Activated CD8-positive, alpha-beta memory T cell treated with anti-CD3 and anti-CD28 coated beads for 48 hours (primary cell): Measurements from ENCODE around the gene PRKAG3.
"Not testable (repeated sequence)": the region's sequence is repeated elsewhere in the genome, so short reads cannot be mapped to it uniquely, and the experiment has no call there.

Experiments used
- DNase-seq, 3 experiments: peaks; one replicate each; pipeline ENCODE4 v3.0.0-alpha.2; 2020; ENCODE audit warnings: low read depth in 2 of 3, low spot score in 2 of 3

Gene PRKAG3

DNA sequence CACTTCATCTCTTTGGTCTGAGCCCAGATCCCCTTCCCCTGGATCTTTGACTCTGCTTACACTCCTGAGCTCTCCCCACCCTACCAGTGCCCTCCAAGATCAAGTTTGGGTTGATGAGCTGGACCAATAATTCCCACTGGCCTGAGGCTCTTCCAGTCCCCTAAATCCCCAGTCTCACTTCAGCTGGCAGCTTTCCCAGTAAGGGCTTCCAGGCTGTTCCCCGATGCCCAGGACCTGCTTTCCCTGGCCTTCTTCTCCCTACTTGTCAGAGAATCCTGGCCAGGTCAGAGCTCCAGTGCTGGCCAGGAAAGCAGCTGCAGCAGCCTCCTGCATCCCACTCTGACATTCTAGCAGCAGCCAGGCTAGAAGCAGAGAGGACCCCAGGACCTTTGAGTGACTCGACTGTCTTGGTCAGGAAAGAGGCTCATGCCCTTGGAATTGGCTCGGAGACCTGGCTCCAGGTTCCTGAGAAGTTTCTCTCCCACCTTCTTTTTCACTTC lies 31.5 kb upstream of the PRKAG3 start:
- no peak for DNase-seq

GRCh38 chr2:218861645-218862318 lies 30.2 kb upstream of the PRKAG3 start:
- DNase-seq, result no peak

DNA sequence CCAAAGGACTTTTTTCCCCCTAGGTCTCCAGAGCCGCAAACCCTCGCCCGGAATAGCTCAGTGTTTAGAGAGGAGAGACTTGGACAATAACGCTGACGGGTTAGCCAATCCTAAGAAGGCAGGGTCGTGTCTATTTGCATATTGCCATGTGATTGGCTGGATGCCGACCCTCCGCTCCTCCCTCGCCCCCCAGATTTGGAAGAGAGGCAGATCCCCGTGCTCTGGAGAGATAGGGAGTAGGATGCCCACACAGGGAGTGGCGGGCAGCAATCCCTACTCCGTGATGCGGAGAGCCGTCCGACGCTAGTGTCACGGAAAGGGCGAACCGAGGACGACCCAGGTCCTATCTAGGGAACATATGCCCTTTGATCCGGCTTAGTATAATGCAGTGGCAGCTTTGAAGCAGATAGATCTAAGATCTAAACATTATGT lies 29.4 kb upstream of the PRKAG3 start:
- no peak for DNase-seq

DNA sequence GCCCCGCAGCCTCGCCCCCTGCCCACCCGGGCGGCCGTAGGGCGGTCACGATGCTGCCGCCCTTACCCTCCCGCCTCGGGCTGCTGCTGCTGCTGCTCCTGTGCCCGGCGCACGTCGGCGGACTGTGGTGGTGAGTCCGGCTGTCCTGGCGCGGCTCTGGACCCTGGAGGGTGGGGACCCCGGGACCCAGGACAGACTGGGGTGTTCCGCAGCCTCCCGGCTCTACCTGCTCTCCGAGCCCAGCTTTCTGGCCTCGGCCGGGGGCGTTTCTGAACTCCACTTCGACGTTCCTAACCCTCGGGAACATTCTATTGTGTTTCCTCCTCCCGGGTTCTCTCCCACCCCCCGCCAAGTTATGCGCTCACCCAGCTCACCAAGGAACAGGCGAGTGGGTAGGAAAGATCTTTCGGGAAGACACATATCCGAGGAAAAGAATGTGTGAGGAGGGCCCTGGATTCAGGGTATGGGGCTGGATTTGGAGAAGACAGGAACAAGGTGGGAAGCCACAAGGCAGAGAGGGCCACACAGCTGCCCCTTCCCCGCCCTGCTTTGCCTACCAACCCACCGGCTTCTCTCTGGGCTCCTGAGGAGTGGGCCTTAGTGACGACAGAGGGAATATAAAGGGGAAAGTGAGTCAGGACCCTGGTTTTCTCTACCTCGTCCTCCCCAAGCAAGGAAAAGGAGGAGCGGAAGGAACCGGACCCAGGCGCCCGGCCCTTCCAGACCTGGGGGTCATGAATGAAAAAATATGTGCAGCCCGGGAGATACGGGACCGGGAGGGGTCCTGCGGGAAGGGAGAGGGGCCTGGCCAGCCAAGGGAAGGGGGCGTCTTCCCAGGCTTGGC lies 28.6 kb upstream of the PRKAG3 start:
- DNase-seq, result no peak

DNA sequence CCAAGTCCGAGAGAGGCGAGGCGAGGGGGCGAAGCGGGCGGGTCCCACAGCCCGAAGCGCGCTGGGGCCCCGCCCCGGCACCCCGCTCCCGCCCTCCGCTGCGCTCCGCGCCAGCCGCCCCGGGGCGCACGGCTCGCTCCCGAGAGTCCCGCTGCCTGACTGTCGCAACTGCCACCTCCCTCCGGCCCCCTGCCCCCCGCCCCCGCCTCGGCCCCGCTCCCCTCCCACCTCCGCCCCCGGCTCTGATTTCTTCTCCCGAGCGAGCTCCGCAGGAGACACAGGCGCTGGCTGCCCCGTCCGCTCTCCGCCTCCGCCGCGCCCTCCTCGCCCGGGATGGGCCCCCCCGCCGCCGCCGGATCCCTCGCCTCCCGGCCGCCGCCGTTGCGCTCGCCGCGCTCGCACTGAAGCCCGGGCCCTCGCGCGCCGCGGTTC lies 28.0 kb upstream of the PRKAG3 start, which contains the start of gene WNT6:
Gene WNT6 (plus strand): TSS at position 250 of the 432 bp plus-strand sequence. CDS start 233 bp downstream, outside the sequence.
- no peak for DNase-seq

DNA sequence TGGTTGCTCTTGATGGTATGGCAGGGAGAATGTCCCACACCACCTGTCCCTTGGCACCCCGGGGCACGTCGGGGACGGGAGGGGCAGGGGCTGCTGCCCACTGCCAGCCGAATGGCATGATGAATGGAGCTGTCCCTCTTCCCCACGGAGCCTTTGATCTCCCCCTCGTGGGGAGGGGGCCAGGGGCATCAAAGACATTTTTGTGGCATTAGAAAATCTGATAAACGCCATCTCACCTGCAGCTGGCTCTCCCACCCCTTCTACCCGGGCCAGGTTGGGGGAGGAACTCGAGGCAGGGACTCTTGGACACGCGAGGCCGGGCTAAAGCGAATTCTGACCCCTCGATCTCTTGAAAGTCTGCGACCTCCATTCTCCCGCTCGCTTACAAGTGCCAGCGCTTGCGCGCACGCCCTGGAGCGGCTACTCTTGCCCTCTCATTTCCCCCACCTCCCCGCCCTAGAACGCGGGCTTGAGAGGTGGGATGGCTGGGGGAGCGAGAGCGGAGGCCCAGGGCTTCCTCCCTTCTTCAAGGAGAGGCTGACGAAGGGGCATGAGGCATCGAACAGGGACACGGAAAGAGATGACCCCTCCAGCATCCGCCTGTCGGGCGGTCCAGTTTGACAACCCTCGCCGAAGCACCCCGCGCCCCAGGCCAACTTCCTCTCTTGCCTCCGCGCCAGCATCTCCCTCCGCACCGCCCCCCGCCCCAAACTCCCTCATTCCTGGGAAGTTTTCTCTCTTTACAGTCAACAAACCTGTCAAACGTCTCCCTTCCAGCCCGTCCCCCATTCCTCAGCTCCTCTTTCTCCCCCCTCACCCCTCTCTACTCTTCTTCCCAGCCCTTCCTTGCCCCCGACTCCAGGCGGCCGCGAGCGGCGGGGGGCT lies 27.3 kb upstream of the PRKAG3 start:
- DNase-seq, result no peak

- DNase-seq, result no peak
Measured at GRCh38 chr2:218858138-218858445, 26.5 kb upstream of the PRKAG3 start.

- DNase-seq, result no peak
Measured at GRCh38 chr2:218857371-218858137, 26.0 kb upstream of the PRKAG3 start.

DNA sequence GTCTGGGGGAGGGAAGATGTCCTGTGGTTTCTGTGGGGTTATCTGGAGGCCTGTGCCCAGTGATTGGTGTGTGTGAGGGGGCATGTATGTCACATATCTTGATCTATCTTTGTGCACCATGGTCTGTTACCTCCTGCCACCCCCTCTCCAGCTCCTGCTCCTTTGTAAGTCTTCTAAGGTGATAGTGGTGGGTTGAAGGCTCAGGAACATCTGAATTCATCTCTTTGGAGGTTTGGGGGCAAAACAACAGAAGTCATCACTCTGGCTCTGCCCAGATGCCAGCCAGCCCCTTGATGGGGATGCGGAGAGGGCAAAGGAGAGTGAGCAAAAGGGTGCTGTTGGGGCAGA lies 25.3 kb upstream of the PRKAG3 start:
- no peak for DNase-seq

DNA sequence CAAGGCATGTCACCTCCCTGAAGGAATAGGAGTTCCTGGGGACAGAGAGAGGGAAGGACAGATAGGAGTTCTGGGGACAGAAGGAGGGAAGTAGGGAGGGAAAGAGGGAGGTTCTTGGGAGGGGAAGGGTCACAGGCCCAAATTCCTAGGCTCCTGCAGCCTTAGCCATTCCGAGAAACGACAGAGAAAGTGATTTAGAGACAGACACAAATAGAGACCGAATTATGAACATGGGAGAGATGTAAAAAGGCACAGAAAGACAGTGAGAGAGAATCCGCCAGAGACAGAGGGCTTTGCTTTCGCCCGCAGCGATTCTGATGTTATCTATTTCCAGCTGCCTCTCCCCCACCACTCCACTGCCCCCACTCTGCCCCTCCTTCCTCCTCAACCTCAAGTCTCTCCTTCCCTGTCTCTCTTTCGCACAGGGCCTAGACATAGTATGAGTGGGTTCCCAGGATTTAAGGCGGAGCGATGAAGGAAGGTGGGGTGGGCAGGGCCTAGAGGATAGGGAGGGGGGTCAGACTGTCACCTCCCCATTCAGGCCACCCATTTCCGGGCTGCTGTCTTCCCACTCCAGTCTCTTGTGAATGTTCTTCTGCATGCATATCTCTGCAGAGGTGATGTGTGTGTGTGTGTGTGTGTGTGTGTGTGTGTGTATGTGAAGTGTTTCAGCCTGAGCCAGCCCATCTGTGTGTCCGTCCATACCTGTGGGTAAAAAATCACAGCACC lies 24.7 kb upstream of the PRKAG3 start:
- no peak for DNase-seq

DNA sequence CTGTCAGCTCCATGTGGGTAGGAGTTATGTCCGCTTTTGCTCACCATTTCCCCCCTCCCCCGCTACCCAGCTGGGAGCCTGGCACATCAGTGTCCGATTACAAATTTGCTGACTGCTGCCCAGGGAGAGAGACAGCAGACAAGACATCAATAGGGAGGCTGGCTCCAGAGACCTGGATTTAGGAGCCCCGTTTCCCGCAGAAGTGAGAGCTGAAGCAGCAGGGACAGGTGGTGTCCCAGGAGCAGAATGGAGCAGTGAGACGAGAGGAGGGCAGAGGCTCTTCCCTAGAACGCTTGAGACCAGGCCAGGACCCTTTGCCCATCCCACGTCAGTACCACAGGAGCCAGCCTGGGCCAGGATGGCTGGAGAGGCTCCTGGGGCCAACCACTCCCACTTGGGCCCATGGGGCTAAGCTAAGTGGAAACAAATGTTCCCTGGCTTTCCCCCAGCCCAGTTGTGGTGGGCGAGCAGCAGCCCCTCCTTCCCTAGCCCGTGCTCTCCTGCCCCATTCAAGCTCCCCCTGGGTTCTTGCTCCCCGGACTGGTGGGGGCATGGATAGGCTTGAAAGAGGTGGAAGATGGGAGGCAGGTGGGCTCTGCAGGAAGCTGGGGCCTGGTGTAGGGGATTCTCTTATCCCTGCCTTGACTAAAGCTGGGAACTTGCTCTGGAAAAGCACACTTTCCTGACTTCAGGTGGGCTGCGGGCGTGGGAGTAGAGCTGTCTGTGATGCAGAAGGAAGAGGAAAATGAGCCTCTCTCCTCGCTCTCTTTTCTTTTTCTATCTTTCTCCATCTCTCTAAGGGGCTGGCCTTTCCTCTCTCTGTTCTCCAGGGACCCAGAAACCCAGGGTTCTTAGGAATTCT lies 23.9 kb upstream of the PRKAG3 start:
- DNase-seq, result no peak

- DNase-seq, result no peak
Measured at GRCh38 chr2:218854860-218855259, 23.3 kb upstream of the PRKAG3 start.

DNA sequence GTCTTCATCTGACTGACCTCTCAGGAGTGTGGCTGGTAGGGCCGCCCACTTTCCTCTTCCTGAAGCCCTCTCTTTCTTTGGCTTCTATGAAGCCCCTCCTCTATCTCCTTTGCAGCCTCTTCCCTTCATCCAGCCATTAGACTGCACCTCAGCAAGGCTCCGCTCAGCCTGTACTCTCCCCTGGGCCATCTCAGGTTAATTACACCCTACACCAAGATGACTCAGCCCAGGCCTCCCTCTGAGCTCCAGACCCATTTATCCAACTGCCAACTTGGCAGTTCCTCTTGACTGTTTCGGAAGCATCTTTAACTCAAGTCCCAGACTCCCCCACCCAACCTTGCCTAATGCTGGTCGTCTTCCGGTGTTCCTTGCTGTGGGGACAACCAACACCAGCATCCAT lies 22.2 kb upstream of the PRKAG3 start:
- no peak for DNase-seq

GRCh38 chr2:218852911-218853667 lies 21.5 kb upstream of the PRKAG3 start:
- DNase-seq, result peak in 2 of 3 experiments; percentile 25 to 54

DNA sequence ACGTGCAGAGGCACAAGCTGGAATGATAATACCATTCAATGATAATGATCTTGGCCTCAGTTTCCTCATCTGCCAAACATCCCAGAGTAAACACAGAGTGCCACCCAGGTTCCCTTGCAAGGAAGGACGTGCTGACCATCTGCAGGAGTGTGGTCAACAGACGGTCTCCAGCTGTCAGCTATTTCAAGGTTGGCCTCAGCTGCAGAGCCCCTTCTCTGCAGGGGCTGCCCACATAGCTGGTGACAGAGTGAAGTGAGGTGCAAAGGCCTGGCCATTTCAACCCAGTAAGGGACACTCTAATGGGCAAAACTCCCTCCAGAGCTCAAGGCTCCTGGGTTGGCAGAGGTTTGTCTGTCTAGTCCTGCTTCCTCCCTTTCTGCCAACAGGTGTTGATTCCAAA lies 19.7 kb upstream of the PRKAG3 start:
- DNase-seq, result no peak

GRCh38 chr2:218850796-218851195 lies 19.2 kb upstream of the PRKAG3 start:
- DNase-seq, result no peak

- DNase-seq, result no peak
Measured at GRCh38 chr2:218849721-218850120, 18.1 kb upstream of the PRKAG3 start.

DNA sequence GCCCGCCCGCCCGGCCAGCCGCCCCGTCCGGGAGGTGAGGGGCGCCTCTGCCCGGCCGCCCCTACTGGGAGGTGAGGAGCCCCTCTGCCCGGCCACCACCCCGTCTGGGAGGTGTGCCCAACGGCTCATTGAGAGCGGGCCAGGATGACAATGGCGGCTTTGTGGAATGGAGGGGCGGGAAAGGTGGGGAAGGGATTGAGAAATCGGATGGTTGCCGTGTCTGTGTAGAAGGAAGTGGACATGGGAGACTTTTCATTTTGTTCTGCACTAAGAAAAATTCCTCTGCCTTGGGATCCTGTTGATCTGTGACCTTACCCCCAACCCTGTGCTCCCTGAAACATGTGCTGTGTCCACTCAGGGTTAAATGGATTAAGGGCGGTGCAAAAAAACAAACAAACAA lies 15.4 kb upstream of the PRKAG3 start:
- not testable (repeated sequence) for DNase-seq
